Melanocyte of skin (primary cell): ENCODE data around the gene PSME2. TPM values are rescaled to one million over a fixed set of nuclear protein-coding genes. Genes with fewer than 3 reads are reported as not detected.

ENCODE experiments used
- total RNA-seq, 2 donors: library from RNA; depleted of rRNA; stranded (reverse); fragments of >200 nt; gene quantifications; 2 replicates each; pipeline ENCODE4 v1.2.3, GENCODE V29; 2012

The PSME2 gene
- 100 to 1,000 TPM; 163 to 168 TPM for total RNA-seq

GRCh38 chr14:24146453-24146977 is at the start of gene PSME2:
Gene PSME2 (minus strand): TSS chr14:24146610. CDS start chr14:24146581, 29 bp downstream.

GRCh38 chr14:24195186-24196070 is 49.0 kb upstream of the PSME2 start, which contains the start of gene TM9SF1:
Gene TM9SF1 (minus strand): TSS chr14:24195441. CDS start chr14:24195019, 422 bp downstream.

GRCh38 chr14:24188251-24189058 is 42.0 kb upstream of the PSME2 start, which contains the start of gene IPO4:
Gene IPO4 (minus strand): TSS chr14:24188816. CDS start chr14:24188787, 29 bp downstream.

GRCh38 chr14:24171422-24172260 is 25.2 kb upstream of the PSME2 start, which contains the start of gene REC8:
Gene REC8 (plus strand): TSS chr14:24172080. CDS start chr14:24172553, 473 bp downstream.

GRCh38 chr14:24160850-24161804 is 14.7 kb upstream of the PSME2 start, which contains the start of gene IRF9:
Gene IRF9 (plus strand): TSS chr14:24161265. CDS start chr14:24162145, 880 bp downstream.

GRCh38 chr14:24146978-24147760 is 759 bp upstream of the PSME2 start, which contains the start of gene RNF31:
Gene RNF31 (plus strand): TSS chr14:24147498. CDS start chr14:24147699, 201 bp downstream.

GRCh38 chr14:24141097-24141880 is 5.1 kb downstream of the PSME2 start, which contains the start of gene EMC9:
Gene EMC9 (minus strand): TSS chr14:24141591. CDS start chr14:24141304, 287 bp downstream.

GRCh38 chr14:24135834-24136683 is 10.4 kb downstream of the PSME2 start, which contains the start of gene PSME1:
Gene PSME1 (plus strand): TSS chr14:24136194. CDS start chr14:24136263, 69 bp downstream.

GRCh38 chr14:24130380-24130716 is 16.1 kb downstream of the PSME2 start, which contains the start of gene FITM1:
Gene FITM1 (plus strand): TSS chr14:24130659. CDS start chr14:24131564, 905 bp downstream.

GRCh38 chr14:24114532-24115421 is 31.6 kb downstream of the PSME2 start, which contains the start of the genes DCAF11 and NRL:
Gene DCAF11 (plus strand): TSS chr14:24114777. CDS start chr14:24115595, 818 bp downstream.
Gene NRL (minus strand): TSS chr14:24114949. CDS start chr14:24082848, 32,101 bp downstream.

GRCh38 chr14:24093901-24094840 is 52.2 kb downstream of the PSME2 start, which contains the start of gene PCK2:
Gene PCK2 (plus strand): TSS chr14:24094311. CDS start chr14:24094406, 95 bp downstream.

